Right ventricle myocardium superior (tissue), 1 donor: ENCODE data around the gene HILPDA. TPM values are rescaled to one million over a fixed set of nuclear protein-coding genes. Genes with fewer than 3 reads are reported as not detected.

Source experiments
- ATAC-seq: fragments of 200-7000 bp; cut with Tn5 transposase; one replicate; pipeline ENCODE4 v1.9.1; 2020; ENCODE audit warnings: mild to moderate bottlenecking; ENCODE audit not compliant: poor library complexity
- DNase-seq: peaks from one replicate; pipeline ENCODE4 v3.0.0-alpha.2; 2020
- intact Hi-C: fragments of 100-400 bp; cut with DNase I; formaldehyde crosslinking; loops from one replicate; pipeline ENCODE4 v1.11.2; 2022
- long read RNA-seq: library from polyadenylated mRNA; unstranded; transcript quantifications from one replicate; pipeline ENCODE4 v2.0.0, GENCODE V29; 2021
- total RNA-seq: library from RNA; stranded (reverse); fragmentation: NEBNext Ultra II Directional; extraction: Animal tissue kit (Norgen Biotek cat#: 25700); gene quantifications from one replicate; pipeline ENCODE4 v1.2.1, GENCODE V29; 2021
- donor health status: DM: no; HTN: yes; CAD: no; lungs with severe emphysema.

Gene HILPDA
- 7.3 TPM for total RNA-seq
- long read RNA-seq, transcript HILPDA-201 (2 exons, 1,349 nt) = major isoform, 13 of 14 reads
- long read RNA-seq, partial matches to known transcripts = 0 of 14 reads
- long read RNA-seq, other reads (novel, unspliced or antisense) = 0 of 14 reads

GRCh38 chr7:128455543-128456254, at the start of gene HILPDA:
Gene HILPDA, plus strand, starts transcription at chr7:128455878. Its CDS starts 1,391 bp downstream, at chr7:128457269.
- DNase-seq = peak; percentile 97
- ATAC-seq = peak; percentile 95
- intact Hi-C loops = no loop called here

- ATAC-seq (no peak), DNase-seq (no peak)
- intact Hi-C loops = no loop called here
These were observed 49.1 kb upstream of the HILPDA start for GRCh38 chr7:128406314-128407232.

DNA sequence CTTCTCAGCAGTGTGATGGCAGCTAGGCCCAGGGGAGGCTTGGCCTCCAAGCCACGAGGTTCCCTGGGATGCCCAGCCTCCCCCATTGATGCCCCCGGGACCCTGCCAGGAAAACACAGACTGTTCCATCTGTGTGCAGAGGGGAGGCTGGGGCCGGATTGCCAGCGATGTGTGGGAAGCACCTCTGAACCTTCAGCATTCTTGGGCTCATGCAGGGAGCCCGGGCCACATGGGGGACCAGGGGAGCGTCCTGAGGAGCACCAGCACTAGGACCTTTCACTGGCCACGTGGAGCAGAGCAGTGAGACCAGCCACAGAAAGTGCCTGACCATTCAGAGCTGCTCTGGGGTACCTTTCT, 48.5 kb upstream of the HILPDA start:
- intact Hi-C loops = no loop called here
- ATAC-seq = no peak
- DNase-seq = no peak

GRCh38 chr7:128407751-128408708, 47.6 kb upstream of the HILPDA start:
- no peak for ATAC-seq
- intact Hi-C loops = no loop called here

DNA sequence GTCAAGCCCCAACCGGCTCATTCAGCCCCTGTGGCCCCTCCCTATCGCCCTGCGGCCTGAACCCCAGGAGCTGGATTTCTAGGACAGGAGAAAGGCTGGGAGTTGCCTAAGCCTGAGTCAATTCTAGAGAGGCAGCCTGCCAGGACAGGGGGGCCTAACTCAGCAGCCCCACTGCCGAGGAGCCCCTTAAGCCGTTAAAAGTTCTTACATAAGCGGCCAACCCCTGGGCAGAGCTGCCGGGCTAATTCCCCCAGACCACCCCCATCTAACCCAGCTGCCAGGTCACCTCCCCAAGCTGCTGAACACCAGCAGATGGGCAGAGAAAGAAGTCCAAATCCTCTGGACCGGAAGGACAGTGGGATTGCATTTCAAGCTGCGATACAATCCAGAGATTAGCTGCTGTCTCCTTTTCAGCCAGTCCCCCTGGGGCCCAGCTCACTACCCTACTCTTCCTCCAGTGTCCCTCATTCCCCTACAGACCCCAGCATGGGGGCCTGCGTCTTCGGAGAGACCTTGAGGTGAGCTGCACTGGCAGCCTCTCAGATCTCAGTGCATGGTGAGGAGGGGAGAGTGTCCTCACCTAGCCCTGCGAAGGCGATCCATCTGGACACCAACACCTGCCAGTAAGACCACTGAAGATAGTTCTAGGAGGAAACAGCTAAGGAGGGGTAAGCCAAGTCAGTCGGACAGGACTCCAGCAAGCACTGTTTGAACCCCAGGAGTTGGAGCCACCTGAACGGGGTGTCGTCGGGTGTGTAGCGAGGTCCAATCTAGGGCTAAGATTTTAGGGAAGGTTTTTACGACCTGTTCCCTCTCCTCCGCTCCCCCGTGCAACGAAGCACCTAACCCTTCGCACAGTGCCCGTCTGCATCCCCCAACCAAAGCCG, 46.7 kb upstream of the HILPDA start:
- DNase-seq = no peak
- ATAC-seq = no peak
- intact Hi-C loops = no loop called here

More at GRCh38 chr7:128407751-128408708, 47.6 kb upstream of the HILPDA start:
- DNase-seq = no peak

- DNase-seq = peak; percentile 94
- intact Hi-C loops = no loop called here
- peak; percentile 96 for ATAC-seq
These were observed 45.9 kb upstream of the HILPDA start, which contains the start of gene IMPDH1 for GRCh38 chr7:128409596-128410450. Gene IMPDH1, minus strand, starts transcription at chr7:128409982. Its CDS starts 81 bp downstream, at chr7:128409901.

GRCh38 chr7:128410451-128410753, 45.3 kb upstream of the HILPDA start:
- intact Hi-C loops = no loop called here
- no peak for DNase-seq
- no peak for ATAC-seq

DNA sequence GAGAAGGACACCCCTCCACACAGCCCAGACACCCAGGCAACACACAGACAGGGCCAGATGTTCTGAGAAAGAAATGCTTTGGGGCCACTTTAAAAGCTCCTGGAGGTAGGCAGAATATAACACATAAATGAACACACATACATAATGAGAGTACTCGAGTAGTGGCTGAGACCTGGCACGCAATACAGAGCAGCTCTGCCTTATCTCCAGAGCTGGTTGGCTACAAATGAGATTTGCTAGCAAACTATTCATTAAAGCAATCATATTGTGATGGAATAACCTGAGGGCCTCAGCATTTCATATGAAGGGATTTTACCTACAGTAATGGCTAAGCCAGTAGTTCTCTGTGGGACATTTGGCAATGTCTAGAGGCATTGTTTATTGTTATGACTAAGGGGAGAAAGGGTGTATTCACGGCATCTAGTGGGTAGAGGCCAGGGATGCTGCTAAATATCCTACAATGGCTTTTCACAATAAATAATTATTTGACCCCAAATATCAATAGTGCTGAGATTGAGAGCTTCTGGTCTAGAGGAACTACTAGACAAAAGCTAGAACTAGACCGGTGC, 40.4 kb upstream of the HILPDA start:
- no peak for DNase-seq
- ATAC-seq = no peak
- intact Hi-C loops = no loop called here

- intact Hi-C loops = no loop called here
- no peak for ATAC-seq
- no peak for DNase-seq
These were observed 38.6 kb upstream of the HILPDA start for GRCh38 chr7:128417071-128417470.

DNA sequence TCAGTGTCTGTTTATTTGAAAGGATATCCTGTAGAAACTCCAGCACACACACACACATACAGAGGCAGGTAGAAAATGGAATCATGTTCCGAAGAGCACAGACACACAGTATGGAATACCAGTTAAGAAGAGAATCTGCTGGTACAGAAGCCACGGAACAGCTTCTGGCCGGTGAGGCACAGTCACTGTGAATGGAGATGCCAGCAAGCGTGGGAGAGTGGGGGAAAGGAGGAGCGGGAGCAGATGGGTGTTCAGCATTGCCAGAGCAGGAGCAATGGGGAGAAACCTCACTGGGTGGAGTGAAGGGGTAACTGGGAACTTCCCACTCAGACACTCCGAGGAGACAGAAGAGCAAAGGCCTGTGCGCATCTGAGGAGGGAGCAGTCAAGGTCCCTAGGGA, 36.4 kb upstream of the HILPDA start:
- intact Hi-C loops = no loop called here
- DNase-seq (no peak), ATAC-seq (no peak)

DNA sequence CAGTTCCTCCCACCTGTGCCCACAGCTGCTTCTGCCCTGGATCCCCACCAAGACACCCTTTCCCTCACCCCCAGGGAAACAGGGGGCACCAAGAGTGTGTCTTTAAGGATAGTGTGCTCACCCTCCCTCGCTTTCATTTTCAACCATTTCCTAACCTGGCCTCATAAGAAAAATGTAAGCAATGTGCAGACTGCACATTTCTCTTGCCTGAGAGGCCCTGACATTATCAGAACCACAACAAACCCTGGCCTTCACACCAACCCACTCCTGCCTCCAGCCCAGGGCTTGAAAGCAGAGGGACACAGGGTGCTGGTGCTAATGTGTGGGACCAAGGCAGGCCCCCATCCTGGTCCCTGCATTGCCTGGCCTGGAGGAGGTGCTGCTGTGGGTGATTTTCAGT, 34.9 kb upstream of the HILPDA start:
- ATAC-seq (no peak), DNase-seq (no peak)
- intact Hi-C loops = no loop called here

DNA sequence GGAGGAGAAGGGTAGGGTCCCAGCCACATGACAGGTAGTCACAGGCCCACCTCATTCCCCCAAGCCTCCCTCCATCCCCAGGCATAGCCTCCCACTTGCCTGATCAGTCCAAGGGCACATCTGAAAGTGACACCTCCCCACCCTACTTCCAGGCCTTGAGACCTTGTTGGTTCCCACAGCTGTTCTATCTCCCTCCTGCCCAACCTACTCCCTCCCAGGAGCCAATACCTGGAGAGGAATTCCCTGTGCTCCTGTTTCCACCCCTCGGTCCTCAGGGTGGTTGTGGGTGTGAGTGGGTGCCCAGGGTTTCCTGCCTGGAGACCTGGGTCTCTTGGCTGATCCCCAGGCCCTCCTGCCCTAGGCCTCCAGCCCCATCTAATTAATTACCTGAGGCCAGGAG, 34.3 kb upstream of the HILPDA start:
- intact Hi-C loops = no loop called here
- DNase-seq = no peak
- ATAC-seq = no peak

DNA sequence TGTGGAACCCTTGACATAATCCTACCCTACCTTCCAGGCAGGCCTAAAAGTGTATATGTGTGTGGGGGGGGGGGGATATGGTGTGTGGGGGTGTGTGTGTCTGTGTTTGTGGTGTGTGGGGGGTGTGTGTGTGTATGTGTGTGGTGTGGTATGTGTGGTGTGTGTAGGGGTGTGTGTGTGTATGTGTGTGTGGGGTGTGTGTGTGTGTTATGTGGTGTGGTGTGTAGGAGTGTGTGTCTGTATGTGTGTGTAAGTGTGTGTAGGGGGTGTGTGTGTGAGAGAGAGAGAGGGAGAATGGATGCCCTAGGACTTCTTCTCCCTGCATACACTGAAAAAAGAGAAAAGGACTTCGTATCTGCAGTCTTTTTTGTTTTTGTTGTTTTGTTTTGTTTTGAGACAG, 33.6 kb upstream of the HILPDA start:
- intact Hi-C loops = no loop called here
- ATAC-seq (no peak), DNase-seq (no peak)

GRCh38 chr7:128422842-128423241, 32.8 kb upstream of the HILPDA start:
- DNase-seq (peak; percentile 77), ATAC-seq (peak; percentile 73)
- intact Hi-C loops = no loop called here

GRCh38 chr7:128424686-128425275, 30.9 kb upstream of the HILPDA start:
- ATAC-seq (no peak), DNase-seq (no peak)
- intact Hi-C loops = no loop called here

- ATAC-seq (peak; percentile 68), DNase-seq (peak; percentile 70)
- intact Hi-C loops = no loop called here
These were observed 29.8 kb upstream of the HILPDA start for GRCh38 chr7:128425850-128426249.
